ENCODE results near the gene MYL5. TPM values are rescaled to one million over a fixed set of nuclear protein-coding genes. Genes with fewer than 3 reads are reported as not detected.

Gene MYL5
- total RNA-seq, 1 donor from 2014 or later: 24.6 TPM

DNA sequence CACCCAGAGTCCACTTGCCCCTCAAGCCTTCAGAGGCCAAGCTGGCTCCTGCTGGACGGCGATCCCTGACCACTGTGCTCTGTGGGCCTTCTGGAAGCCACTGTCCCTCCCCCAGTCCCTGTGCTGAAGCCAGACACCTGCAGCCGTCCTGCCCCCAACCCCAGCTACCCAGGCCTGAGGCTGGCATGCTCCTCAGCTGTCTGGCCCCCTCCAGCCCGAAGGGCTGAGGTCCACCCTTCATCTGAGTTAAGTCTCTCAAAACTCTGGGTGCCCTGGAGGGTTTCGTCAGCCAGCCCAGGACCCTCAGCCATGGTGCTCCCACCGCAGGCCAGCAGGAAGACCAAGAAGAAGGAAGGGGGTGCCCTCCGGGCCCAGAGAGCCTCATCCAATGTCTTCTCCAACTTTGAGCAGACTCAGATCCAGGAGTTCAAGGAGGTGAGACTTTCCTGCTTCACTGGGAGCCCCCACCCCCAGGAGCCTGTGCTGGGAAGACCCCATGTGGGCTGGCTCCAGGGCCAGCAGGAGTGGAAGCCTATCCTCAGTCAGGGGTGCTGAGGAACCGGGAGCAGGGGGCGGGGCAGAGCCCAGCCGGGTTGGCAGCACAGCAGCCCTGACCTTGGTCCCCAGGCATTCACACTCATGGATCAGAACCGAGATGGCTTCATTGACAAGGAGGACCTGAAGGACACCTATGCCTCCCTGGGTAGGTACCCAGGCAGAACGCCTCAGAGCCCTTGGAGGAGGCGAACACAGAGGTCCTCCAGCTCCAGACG, 4.2 kb downstream of the MYL5 start:
- no peak overlapping the region for H3K4me3 Mint-ChIP-seq
- CTCF ChIA-PET: interaction anchor here (1.3 kb wide), 1 partner anchor 64 kb away, joined by 3 read pairs; no protein-coding TSS in a partner anchor
- peaks cover 2% of the 10 kb centered on the region for H3K36me3 Mint-ChIP-seq (ENCODE audit: low read depth)

DNA sequence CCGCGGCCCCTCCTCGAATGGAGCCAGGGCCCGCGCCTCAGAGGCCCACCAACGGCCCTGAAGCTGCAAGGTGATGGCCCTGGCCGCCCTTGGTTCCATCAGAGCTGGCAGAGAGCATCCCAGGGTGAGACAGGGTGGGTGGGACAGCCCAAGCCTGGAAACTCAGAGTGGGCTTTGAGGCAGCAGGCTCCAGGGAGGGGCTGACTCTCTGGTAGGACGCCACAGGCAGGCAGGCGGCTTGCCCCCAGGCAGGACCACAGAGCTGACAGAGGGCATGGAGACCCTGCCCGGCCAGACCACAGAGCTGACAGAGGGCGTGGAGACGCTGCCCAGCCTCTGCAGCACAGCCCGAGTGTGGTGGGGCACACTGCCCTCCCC, 4.8 kb downstream of the MYL5 start:
- ChIA-PET POLR2A (interaction anchor here (0.6 to 0.9 kb wide), 2 partner anchors 22 to 331 kb away, joined by 3 to 4 read pairs; no protein-coding TSS in a partner anchor), CTCF (interaction anchor here (1.3 kb wide), 1 partner anchor 64 kb away, joined by 3 read pairs; no protein-coding TSS in a partner anchor)
- intact Hi-C loops (cut with micrococcal nuclease): no loop called here
- Mint-ChIP-seq H3K4me3 (no peak overlapping the region), H3K27ac (no peak overlapping the region), H3K27me3 (no peaks in the 10 kb centered on the region), H3K36me3 (ENCODE audit: low read depth) (peaks cover under 1% of the 10 kb centered on the region), H3K4me1 (peaks cover 39% of the 10 kb centered on the region), H3K9me3 (no peaks in the 10 kb centered on the region)
- ATAC-seq (ENCODE audit: low read depth) (no peak), DNase-seq (no peak)
- TF ChIP-seq, protein P1, sequence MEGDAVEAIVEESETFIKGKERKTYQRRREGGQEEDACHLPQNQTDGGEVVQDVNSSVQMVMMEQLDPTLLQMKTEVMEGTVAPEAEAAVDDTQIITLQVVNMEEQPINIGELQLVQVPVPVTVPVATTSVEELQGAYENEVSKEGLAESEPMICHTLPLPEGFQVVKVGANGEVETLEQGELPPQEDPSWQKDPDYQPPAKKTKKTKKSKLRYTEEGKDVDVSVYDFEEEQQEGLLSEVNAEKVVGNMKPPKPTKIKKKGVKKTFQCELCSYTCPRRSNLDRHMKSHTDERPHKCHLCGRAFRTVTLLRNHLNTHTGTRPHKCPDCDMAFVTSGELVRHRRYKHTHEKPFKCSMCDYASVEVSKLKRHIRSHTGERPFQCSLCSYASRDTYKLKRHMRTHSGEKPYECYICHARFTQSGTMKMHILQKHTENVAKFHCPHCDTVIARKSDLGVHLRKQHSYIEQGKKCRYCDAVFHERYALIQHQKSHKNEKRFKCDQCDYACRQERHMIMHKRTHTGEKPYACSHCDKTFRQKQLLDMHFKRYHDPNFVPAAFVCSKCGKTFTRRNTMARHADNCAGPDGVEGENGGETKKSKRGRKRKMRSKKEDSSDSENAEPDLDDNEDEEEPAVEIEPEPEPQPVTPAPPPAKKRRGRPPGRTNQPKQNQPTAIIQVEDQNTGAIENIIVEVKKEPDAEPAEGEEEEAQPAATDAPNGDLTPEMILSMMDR (IDR thresholded peaks at IDR 0.05): no peak

More for the DNA sequence above, 4.2 kb downstream of the MYL5 start:
- Mint-ChIP-seq H3K4me1 (peaks cover 40% of the 10 kb centered on the region), H3K27me3 (no peaks in the 10 kb centered on the region), H3K27ac (no peak overlapping the region), H3K9me3 (no peaks in the 10 kb centered on the region)
- TF ChIP-seq, protein P1 (IDR thresholded peaks at IDR 0.05): no peak
- POLR2A ChIA-PET: interaction anchor here (0.6 to 0.9 kb wide), 2 partner anchors 22 to 330 kb away, joined by 3 to 4 read pairs; no protein-coding TSS in a partner anchor
- DNase-seq: no peak
- intact Hi-C loops (cut with micrococcal nuclease): no loop called here
- no peak for ATAC-seq (ENCODE audit: low read depth)

DNA sequence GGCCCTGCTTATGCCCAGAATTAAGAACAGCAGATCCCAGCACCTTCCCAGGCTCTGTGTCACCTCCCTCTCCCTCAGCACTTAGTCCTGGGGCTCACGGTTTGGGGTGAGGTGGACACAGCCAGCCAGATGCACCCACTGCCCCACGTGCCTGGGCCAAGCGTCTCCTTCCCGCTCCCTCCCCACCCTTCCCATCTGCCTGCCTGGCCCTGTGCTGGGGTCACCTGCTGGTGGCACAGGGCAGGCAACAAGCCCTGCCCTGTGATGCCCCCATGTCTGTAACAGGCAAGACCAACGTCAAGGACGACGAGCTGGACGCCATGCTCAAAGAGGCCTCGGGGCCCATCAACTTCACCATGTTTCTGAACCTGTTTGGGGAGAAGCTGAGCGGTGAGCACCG, 5.3 kb downstream of the MYL5 start:
- no peak overlapping the region for H3K4me3 Mint-ChIP-seq
- no peaks in the 10 kb centered on the region for H3K9me3 Mint-ChIP-seq
- intact Hi-C loops (cut with micrococcal nuclease): no loop called here
- TF ChIP-seq, protein P1 (IDR thresholded peaks at IDR 0.05): no peak
- POLR2A ChIA-PET: no interaction called here
- H3K36me3 Mint-ChIP-seq (ENCODE audit: low read depth): no peaks in the 10 kb centered on the region
- no peak overlapping the region for H3K27ac Mint-ChIP-seq
- ATAC-seq (ENCODE audit: low read depth) (no peak), DNase-seq (no peak)
- peaks cover 39% of the 10 kb centered on the region for H3K4me1 Mint-ChIP-seq
- CTCF ChIA-PET: no interaction called here
- no peaks in the 10 kb centered on the region for H3K27me3 Mint-ChIP-seq

DNA sequence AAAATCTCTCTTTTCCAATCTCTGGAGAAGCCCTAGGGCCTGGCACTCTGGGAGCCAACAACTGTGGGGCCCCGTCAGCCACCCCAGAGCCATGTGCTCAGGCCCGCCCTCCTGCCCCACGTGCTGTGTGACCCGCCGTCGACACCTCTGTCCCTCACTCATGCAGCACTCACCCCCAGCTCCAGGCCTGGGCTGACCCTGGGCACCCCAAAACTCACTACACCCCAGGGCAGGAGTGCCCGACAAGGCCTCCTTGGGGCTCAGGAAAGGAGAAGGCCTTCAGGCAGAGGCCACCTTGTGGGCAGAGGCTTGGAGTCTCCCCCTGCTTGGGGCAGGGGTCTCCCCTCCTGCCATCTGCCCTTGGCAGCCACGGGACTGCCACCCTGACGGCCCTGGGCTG, 5.7 kb downstream of the MYL5 start:
- H3K27me3 Mint-ChIP-seq: no peaks in the 10 kb centered on the region
- ChIA-PET CTCF (no interaction called here), POLR2A (interaction anchor here (0.9 to 1.1 kb wide), 3 partner anchors 9 to 16 kb away, joined by 3 to 4 read pairs (median 3); no protein-coding TSS in a partner anchor)
- peaks cover 39% of the 10 kb centered on the region for H3K4me1 Mint-ChIP-seq
- no peaks in the 10 kb centered on the region for H3K36me3 Mint-ChIP-seq (ENCODE audit: low read depth)
- TF ChIP-seq, protein P1 (IDR thresholded peaks at IDR 0.05): no peak
- H3K27ac Mint-ChIP-seq: no peak overlapping the region
- H3K9me3 Mint-ChIP-seq: no peaks in the 10 kb centered on the region
- ATAC-seq (ENCODE audit: low read depth): no peak
- no peak for DNase-seq
- intact Hi-C loops (cut with micrococcal nuclease): no loop called here
- no peak overlapping the region for H3K4me3 Mint-ChIP-seq

DNA sequence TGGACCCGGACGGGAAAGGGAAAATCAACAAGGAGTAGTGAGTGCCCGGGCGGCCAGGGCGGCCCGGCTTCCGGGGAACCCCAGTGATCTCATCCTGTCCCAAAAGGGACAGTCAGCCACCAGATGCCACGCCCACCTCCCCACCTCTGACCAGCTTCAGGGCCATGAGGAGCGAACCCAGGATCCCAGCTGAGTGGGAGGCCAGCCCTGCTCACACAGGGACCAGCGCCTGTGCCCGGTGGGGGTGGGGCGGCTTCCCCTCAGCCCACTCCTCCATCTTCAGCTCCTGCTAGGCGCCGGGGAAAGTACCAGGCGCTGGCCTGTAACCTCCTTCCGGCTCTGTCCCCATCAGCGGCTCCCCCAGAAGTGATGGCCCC, 6.2 kb downstream of the MYL5 start:
- intact Hi-C loops (cut with micrococcal nuclease): no loop called here
- H3K27ac Mint-ChIP-seq: peak overlapping the region; percentile 30
- DNase-seq: no peak

More for the DNA sequence above, 6.2 kb downstream of the MYL5 start:
- H3K9me3 Mint-ChIP-seq: no peaks in the 10 kb centered on the region
- peak; percentile 1 for ATAC-seq (ENCODE audit: low read depth)
- H3K27me3 Mint-ChIP-seq: no peaks in the 10 kb centered on the region
- H3K4me3 Mint-ChIP-seq: peak overlapping the region; percentile 66
- H3K4me1 Mint-ChIP-seq: peaks cover 34% of the 10 kb centered on the region
- ChIA-PET POLR2A (interaction anchor here (0.7 to 1.2 kb wide), 5 partner anchors 10 to 25 kb away, joined by 3 to 4 read pairs (median 3); partner anchors contain the start of gene PCGF3), CTCF (no interaction called here)
- TF ChIP-seq, protein P1 (IDR thresholded peaks at IDR 0.05): no peak
- H3K36me3 Mint-ChIP-seq (ENCODE audit: low read depth): no peaks in the 10 kb centered on the region

Data from activated B cell treated with CpG ODN at 0.5 μM for 24 hours (primary cell).